B cell (primary cell): Measurements from ENCODE around the gene PUM1. TPM values are rescaled to one million over a fixed set of nuclear protein-coding genes. Genes with fewer than 3 reads are reported as not detected.

Source experiments
- ATAC-seq: fragments of 200-7000 bp; cut with Tn5 transposase; one replicate; pipeline ENCODE4 v1.10.0; 2021; ENCODE audit warnings: low read depth, mild to moderate bottlenecking, moderate number of reproducible peaks, moderate library complexity
- CTCF ChIA-PET: fragments of 350-600 bp; sonication (Branson Sonifier 250); formaldehyde crosslinking; loops from one replicate; lab custom pipeline; 2021; ENCODE audit warnings: antibody characterized with exemption, inconsistent platforms; lab: Charles Lee
- POLR2A ChIA-PET: fragments of 350-600 bp; sonication (Branson Sonifier 250); formaldehyde crosslinking; loops from one replicate; lab custom pipeline; 2021; ENCODE audit warnings: antibody characterized with exemption; lab: Charles Lee
- DNase-seq: peaks from one replicate; pipeline ENCODE4 v3.0.0; 2013
- H2AFZ ChIP-seq: 2 replicates; pipeline ENCODE4 v1.6.1; 2012; ENCODE audit warnings: mild to moderate bottlenecking, low read depth, low read length; ENCODE audit not compliant: insufficient read depth, poor library complexity, severe bottlenecking
- H3K27ac ChIP-seq, 2 donors: 1 replicate in 1 of 2; 2 replicates in 1 of 2; pipeline ENCODE4 v1.5.1; 2012 to 2013; ENCODE audit warnings: low read length in 2 of 2, mild to moderate bottlenecking in 2 of 2, moderate library complexity in 1 of 2
- H3K27me3 ChIP-seq, 4 experiments: fragments of 200-600 bp in 1 of 4; sonication (generic) in 1 of 4; replicated peaks in 1 of 4; 1 replicate in 2 of 4; 2 replicates in 2 of 4; pipeline versions ENCODE4 v1.6.1 to v1.7.0; 2013 to 2016; ENCODE audit warnings: low read length in 3 of 4, mild to moderate bottlenecking in 2 of 4, mixed read lengths in 1 of 4, moderate library complexity in 1 of 4; ENCODE audit not compliant: insufficient read depth in 4 of 4, control insufficient read depth in 3 of 4; ENCODE audit errors: control extremely low read depth in 1 of 4
- H3K36me3 ChIP-seq, 2 experiments: replicated peaks in 1 of 2; 1 replicate in 1 of 2; 2 replicates in 1 of 2; pipeline versions ENCODE4 v1.6.1 to v1.7.1; 2013; ENCODE audit warnings: low read length in 1 of 2; ENCODE audit not compliant: insufficient read depth in 2 of 2, control insufficient read depth in 1 of 2; ENCODE audit errors: control extremely low read depth in 1 of 2, extremely low read depth in 1 of 2
- H3K4me1 ChIP-seq, 2 donors: fragments of 200-600 bp in 1 of 2; sonication (generic) in 1 of 2; 1 replicate in 1 of 2; 2 replicates in 1 of 2; pipeline versions ENCODE4 v1.5.1 to v1.6.1; 2013 to 2017; ENCODE audit warnings: low read length in 2 of 2; ENCODE audit not compliant: control insufficient read depth in 2 of 2, insufficient read depth in 2 of 2
- H3K4me2 ChIP-seq: replicated peaks from 2 replicates; pipeline ENCODE3; 2012; ENCODE audit warnings: mild to moderate bottlenecking, low read depth, low read length; ENCODE audit not compliant: poor library complexity, severe bottlenecking
- H3K4me3 ChIP-seq, 5 experiments: fragments of 200-600 bp in 1 of 5; sonication (generic) in 1 of 5; 1 replicate in 3 of 5; 2 replicates in 2 of 5; pipeline versions ENCODE4 v1.5.1 to v1.7.0; 2011 to 2016; ENCODE audit warnings: low read length in 4 of 5, mild to moderate bottlenecking in 4 of 5, low read depth in 2 of 5, control low read depth in 1 of 5, moderate library complexity in 1 of 5; ENCODE audit not compliant: insufficient read depth in 1 of 5; ENCODE audit errors: control extremely low read depth in 1 of 5, extremely low read depth in 1 of 5
- H3K79me2 ChIP-seq: fragments of 200-600 bp; sonication (generic); one replicate; pipeline ENCODE4 v1.6.0; 2016; ENCODE audit warnings: low read length; ENCODE audit not compliant: control insufficient read depth, insufficient read depth
- H3K9ac ChIP-seq: fragments of 200-600 bp; sonication (generic); 2 replicates; pipeline ENCODE4 v1.6.1; 2017; ENCODE audit warnings: mild to moderate bottlenecking, low read length, moderate library complexity
- H3K9me3 ChIP-seq, 3 donors: one replicate each; pipeline versions ENCODE4 v1.6.1 to v1.7.1; 2013; ENCODE audit warnings: low read length in 2 of 3; ENCODE audit not compliant: control insufficient read depth in 2 of 3, insufficient read depth in 1 of 3; ENCODE audit errors: control extremely low read depth in 1 of 3
- H4K20me1 ChIP-seq: 2 replicates; pipeline ENCODE4 v1.6.0; 2012; ENCODE audit warnings: mild to moderate bottlenecking, low read length; ENCODE audit not compliant: insufficient read depth, control insufficient read depth, poor library complexity, severe bottlenecking
- H3K27ac Mint-ChIP-seq: one replicate; pipeline ENCODE4 v1.8.0; 2021; ENCODE audit warnings: mixed read lengths
- H3K27me3 Mint-ChIP-seq: one replicate; pipeline ENCODE4 v1.8.0; 2021; ENCODE audit warnings: mixed read lengths
- H3K4me1 Mint-ChIP-seq: one replicate; pipeline ENCODE4 v1.8.0; 2021; ENCODE audit warnings: mixed read lengths
- H3K4me3 Mint-ChIP-seq: one replicate; pipeline ENCODE4 v1.8.0; 2021; ENCODE audit warnings: mixed read lengths
- H3K9me3 Mint-ChIP-seq: one replicate; pipeline ENCODE4 v1.8.0; 2022; ENCODE audit warnings: mixed read lengths; ENCODE audit not compliant: insufficient read depth
- EZH2 ChIP-seq: IDR thresholded peaks from 2 replicates; pipeline ENCODE4 v1.6.1; 2012; ENCODE audit warnings: borderline replicate concordance, low read depth, mild to moderate bottlenecking, moderate library complexity, low read length; ENCODE audit not compliant: insufficient read depth, poor library complexity, severe bottlenecking
- WGBS: methylation state at CpG from one replicate; pipeline ENCODE4 v1.1.5; 2013; ENCODE audit warnings: missing lambda C conversion rate; ENCODE audit not compliant: insufficient coverage; 5-methylcytosine and 5-hydroxymethylcytosine counted together
- intact Hi-C: fragments of 100-400 bp; cut with micrococcal nuclease; formaldehyde crosslinking; loops from one replicate; pipeline ENCODE4 v1.10.0; 2022
- polyA plus RNA-seq: library from polyadenylated mRNA; depleted of rRNA; stranded (reverse); fragments of >200 nt; gene quantifications from 2 replicates; pipeline ENCODE4 v1.2.3, GENCODE V29; 2012
- total RNA-seq, 2 donors: library from RNA; stranded (reverse); fragments of 120-200 nt in 1 of 2; gene quantifications; 1 replicate in 1 of 2; 2 replicates in 1 of 2; pipeline versions ENCODE4 v1.2.3 to v1.2.4, GENCODE V29; 2013 to 2022
- TF ChIP-seq, protein P1 (sequence below): fragments of 200-600 bp; IDR thresholded peaks from one replicate; pipeline ENCODE4 v1.8.0; 2022; ENCODE audit warnings: antibody characterized with exemption, mild to moderate bottlenecking

PUM1 gene
- total and polyA plus RNA-seq, 2 donors (not counting 1 experiment from before 2014, with no cell fraction given): 52.8 to 177 TPM

DNA sequence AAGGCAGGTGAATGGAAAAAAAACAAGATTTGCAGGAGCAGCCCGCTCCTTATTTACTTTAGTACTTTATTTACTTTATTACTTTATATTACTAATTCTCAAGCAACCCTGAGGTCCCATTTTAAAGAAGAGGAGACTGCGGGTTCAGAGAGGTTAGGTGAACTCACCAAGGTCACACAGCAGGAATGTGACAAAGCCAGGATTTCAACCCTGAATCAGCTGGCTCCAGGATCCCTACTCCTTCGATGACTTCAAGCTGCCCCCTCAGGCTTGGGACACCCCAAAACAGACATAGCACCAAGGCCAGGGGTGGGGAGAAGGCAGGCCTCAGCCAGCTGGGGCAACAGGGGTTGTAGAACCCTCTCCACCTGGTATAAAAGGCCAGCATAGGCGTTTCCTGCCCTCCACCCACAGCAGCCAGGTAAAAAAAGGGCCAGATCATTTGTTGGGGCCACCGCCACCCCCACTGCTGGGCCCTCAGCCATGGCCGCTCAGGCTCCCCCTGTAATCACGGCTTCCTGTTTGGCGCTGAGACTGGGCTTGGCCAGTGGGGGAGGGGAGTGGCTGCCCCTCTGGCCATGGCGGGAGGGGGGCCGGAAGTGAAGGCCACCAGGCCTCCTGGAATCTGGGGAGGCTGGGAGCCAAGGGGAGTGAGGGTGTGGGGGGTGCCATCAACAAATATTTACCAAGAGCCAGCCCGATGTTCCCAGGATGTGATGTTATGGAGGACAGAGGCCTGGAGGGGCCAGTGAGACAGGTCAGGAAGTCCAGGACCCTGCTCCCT is 163.5 kb downstream of the PUM1 start:
- no peaks in the 10 kb centered on the region for H3K36me3 ChIP-seq
- H3K4me3 ChIP-seq: no peak overlapping the region
- POLR2A ChIA-PET: no interaction called here
- intact Hi-C loops: loop anchor here (10.0 kb wide), 1 partner anchor 47 kb away; no protein-coding TSS in a partner anchor
- H3K79me2 ChIP-seq: no peaks in the 10 kb centered on the region
- no peak overlapping the region for H3K9ac ChIP-seq
- CTCF ChIA-PET: interaction anchor here (1.8 kb wide), 1 partner anchor 119 kb away, joined by 5 read pairs; no protein-coding TSS in a partner anchor
- H3K4me2 ChIP-seq: no peak overlapping the region
- Mint-ChIP-seq H3K27ac (no peak overlapping the region), H3K4me1 (peaks cover 14% of the 10 kb centered on the region), H3K4me3 (no peak overlapping the region), H3K27me3 (peaks cover 22% of the 10 kb centered on the region), H3K9me3 (no peaks in the 10 kb centered on the region)
- ATAC-seq (no peak), DNase-seq (no peak)
- peaks cover 8 to 10% of the 10 kb centered on the region in 2 donors for H3K4me1 ChIP-seq
- no peaks in the 10 kb centered on the region for H3K9me3 ChIP-seq
- no peak overlapping the region for H3K27ac ChIP-seq
- no peak for TF ChIP-seq EZH2
- TF ChIP-seq, protein P1, sequence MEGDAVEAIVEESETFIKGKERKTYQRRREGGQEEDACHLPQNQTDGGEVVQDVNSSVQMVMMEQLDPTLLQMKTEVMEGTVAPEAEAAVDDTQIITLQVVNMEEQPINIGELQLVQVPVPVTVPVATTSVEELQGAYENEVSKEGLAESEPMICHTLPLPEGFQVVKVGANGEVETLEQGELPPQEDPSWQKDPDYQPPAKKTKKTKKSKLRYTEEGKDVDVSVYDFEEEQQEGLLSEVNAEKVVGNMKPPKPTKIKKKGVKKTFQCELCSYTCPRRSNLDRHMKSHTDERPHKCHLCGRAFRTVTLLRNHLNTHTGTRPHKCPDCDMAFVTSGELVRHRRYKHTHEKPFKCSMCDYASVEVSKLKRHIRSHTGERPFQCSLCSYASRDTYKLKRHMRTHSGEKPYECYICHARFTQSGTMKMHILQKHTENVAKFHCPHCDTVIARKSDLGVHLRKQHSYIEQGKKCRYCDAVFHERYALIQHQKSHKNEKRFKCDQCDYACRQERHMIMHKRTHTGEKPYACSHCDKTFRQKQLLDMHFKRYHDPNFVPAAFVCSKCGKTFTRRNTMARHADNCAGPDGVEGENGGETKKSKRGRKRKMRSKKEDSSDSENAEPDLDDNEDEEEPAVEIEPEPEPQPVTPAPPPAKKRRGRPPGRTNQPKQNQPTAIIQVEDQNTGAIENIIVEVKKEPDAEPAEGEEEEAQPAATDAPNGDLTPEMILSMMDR: no peak
- H2AFZ ChIP-seq: no peak overlapping the region
- peaks cover 0 to 28% (median 3%) of the 10 kb centered on the region in 4 experiments for H3K27me3 ChIP-seq
- no peaks in the 10 kb centered on the region for H4K20me1 ChIP-seq
- 53% methylated on average over 8 of the region's 11 CpGs for WGBS
